Ascending aorta (tissue), 2 donors: ENCODE data around the gene ASB18. TPM values are rescaled to one million over a fixed set of nuclear protein-coding genes. Genes with fewer than 3 reads are reported as not detected.

Experiments used
- DNase-seq, 2 donors: peaks; one replicate each; pipeline ENCODE4 v3.0.0-alpha.2; 2019; ENCODE audit warnings: low spot score in 2 of 2
- H3K27ac ChIP-seq, 2 donors: fragments of 200-600 bp; sonication (generic); one replicate each; pipeline ENCODE4 v1.5.1; 2016 to 2017; ENCODE audit warnings: mild to moderate bottlenecking in 1 of 2
- H3K27me3 ChIP-seq: fragments of 200-600 bp; sonication (generic); one replicate; pipeline ENCODE4 v1.5.1; 2017
- H3K36me3 ChIP-seq, 2 donors: fragments of 200-600 bp; sonication (generic); one replicate each; pipeline ENCODE4 v1.5.1; 2016
- H3K4me1 ChIP-seq, 2 donors: fragments of 200-600 bp; sonication (generic); one replicate each; pipeline ENCODE4 v1.5.1; 2016 to 2017; ENCODE audit warnings: mild to moderate bottlenecking in 1 of 2
- H3K4me3 ChIP-seq, 2 donors: fragments of 200-600 bp; sonication (generic); one replicate each; pipeline ENCODE4 v1.5.1; 2016 to 2017; ENCODE audit warnings: mild to moderate bottlenecking in 1 of 2
- H3K9me3 ChIP-seq, 2 donors: fragments of 200-600 bp; sonication (generic); one replicate each; pipeline ENCODE4 v1.5.1; 2016
- CTCF ChIP-seq, 3 experiments: fragments of 200-600 bp in 2 of 3; fragments of 450-650 bp in 1 of 3; sonication (generic) in 2 of 3; IDR thresholded peaks; one replicate each; pipeline ENCODE4 v1.5.1; 2016 to 2019; ENCODE audit warnings: antibody characterized with exemption in 3 of 3, mild to moderate bottlenecking in 1 of 3, moderate library complexity in 1 of 3
- intact Hi-C: fragments of 100-400 bp; cut with DNase I; formaldehyde crosslinking; loops from one replicate; pipeline ENCODE4 v1.15.1; 2023
- total RNA-seq: library from RNA; depleted of rRNA; stranded (reverse); fragments of >200 nt; gene quantifications from one replicate; pipeline ENCODE4 v1.1.0, GENCODE V29; 2016

ASB18 gene
- total RNA-seq, 1 donor from 2014 or later, result not detected

- H3K4me3 ChIP-seq, result no peak overlapping the region
- no peak for TF ChIP-seq CTCF (IDR thresholded peaks at IDR 0.05)
- no peaks in the 10 kb centered on the region for H3K27me3 ChIP-seq
- DNase-seq, result no peak
- no peaks in the 10 kb centered on the region for H3K4me1 ChIP-seq
- H3K27ac ChIP-seq, result no peak overlapping the region
- no peaks in the 10 kb centered on the region for H3K36me3 ChIP-seq
- H3K9me3 ChIP-seq, result peaks cover 0 to 12% of the 10 kb centered on the region in 2 donors
- intact Hi-C loops, result no loop called here
These were observed 40.5 kb downstream of the ASB18 start for GRCh38 chr2:236223675-236224074.

GRCh38 chr2:236221798-236222197, 42.4 kb downstream of the ASB18 start:
- Histone ChIP-seq H3K27me3 (no peaks in the 10 kb centered on the region), H3K36me3 (no peaks in the 10 kb centered on the region), H3K27ac (no peak overlapping the region), H3K4me1 (no peaks in the 10 kb centered on the region), H3K9me3 (peaks cover 0 to 6% of the 10 kb centered on the region in 2 donors), H3K4me3 (no peak overlapping the region)
- no peak for TF ChIP-seq CTCF (IDR thresholded peaks at IDR 0.05)
- DNase-seq, result no peak
- intact Hi-C loops, result no loop called here

- Histone ChIP-seq H3K27ac (no peak overlapping the region), H3K4me1 (no peaks in the 10 kb centered on the region), H3K4me3 (no peak overlapping the region), H3K9me3 (peaks cover 0 to 3% of the 10 kb centered on the region in 2 donors), H3K36me3 (no peaks in the 10 kb centered on the region), H3K27me3 (no peaks in the 10 kb centered on the region)
- TF ChIP-seq CTCF (IDR thresholded peaks at IDR 0.05), result no peak
- DNase-seq, result no peak
- intact Hi-C loops, result no loop called here
These were observed 44.8 kb downstream of the ASB18 start for GRCh38 chr2:236219411-236219810.

DNA sequence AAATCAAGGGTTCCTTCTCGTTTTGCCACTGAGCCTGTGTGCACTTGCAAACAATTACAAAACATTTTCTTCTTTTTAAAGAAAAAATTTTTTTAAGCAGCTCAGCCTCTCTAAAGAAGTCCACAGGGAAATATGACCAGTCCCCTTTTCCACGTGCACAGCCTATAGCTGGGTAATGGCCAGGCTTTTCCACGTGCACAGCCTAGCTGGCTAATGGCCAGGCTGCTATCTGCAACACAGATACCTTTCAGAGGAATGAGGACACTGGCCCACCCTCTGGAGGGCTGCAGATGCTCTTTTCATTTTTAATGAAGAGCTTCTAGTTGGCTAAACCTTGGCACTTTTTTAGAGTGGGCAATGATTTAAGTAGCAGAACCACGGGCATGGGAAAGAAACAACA, 46.3 kb downstream of the ASB18 start:
- Histone ChIP-seq H3K4me1 (no peaks in the 10 kb centered on the region), H3K27ac (no peak overlapping the region), H3K4me3 (no peak overlapping the region), H3K36me3 (no peaks in the 10 kb centered on the region), H3K9me3 (no peaks in the 10 kb centered on the region), H3K27me3 (no peaks in the 10 kb centered on the region)
- DNase-seq, result no peak
- no peak for TF ChIP-seq CTCF (IDR thresholded peaks at IDR 0.05)
- intact Hi-C loops, result no loop called here

GRCh38 chr2:236216711-236217110, 47.5 kb downstream of the ASB18 start:
- intact Hi-C loops, result no loop called here
- Histone ChIP-seq H3K9me3 (no peaks in the 10 kb centered on the region), H3K36me3 (no peaks in the 10 kb centered on the region), H3K4me1 (no peaks in the 10 kb centered on the region), H3K27ac (no peak overlapping the region), H3K4me3 (no peak overlapping the region), H3K27me3 (no peaks in the 10 kb centered on the region)
- DNase-seq, result no peak
- TF ChIP-seq CTCF (IDR thresholded peaks at IDR 0.05), result no peak

GRCh38 chr2:236215761-236216333, 48.4 kb downstream of the ASB18 start:
- Histone ChIP-seq H3K27me3 (no peaks in the 10 kb centered on the region), H3K4me1 (no peaks in the 10 kb centered on the region), H3K36me3 (no peaks in the 10 kb centered on the region), H3K9me3 (no peaks in the 10 kb centered on the region), H3K27ac (no peak overlapping the region), H3K4me3 (no peak overlapping the region)
- intact Hi-C loops, result no loop called here
- DNase-seq, result no peak
- TF ChIP-seq CTCF (IDR thresholded peaks at IDR 0.05), result no peak
